Small intestine (tissue), 7 donors: ENCODE results near the gene PROZ. TPM values are rescaled to one million over a fixed set of nuclear protein-coding genes. Genes with fewer than 3 reads are reported as not detected.

ENCODE experiments used
- DNase-seq, 2 donors: peaks; one replicate each; pipeline versions ENCODE4 v3.0.0 to v3.0.0-alpha.2; 2013
- FAIRE-seq: peaks from 2 replicates; lab custom pipeline; 2012; peaks lifted over from hg19 to GRCh38; lab: Jason Lieb, UNC
- H3K27ac ChIP-seq, 3 donors: one replicate each; pipeline ENCODE4 v1.5.1; 2013; ENCODE audit warnings: low read length in 2 of 3, mild to moderate bottlenecking in 2 of 3, control low read depth in 1 of 3, inconsistent platforms in 1 of 3, low read depth in 1 of 3, moderate library complexity in 1 of 3
- H3K27me3 ChIP-seq, 3 donors: one replicate each; pipeline ENCODE4 v1.6.1; 2013; ENCODE audit warnings: low read length in 3 of 3, inconsistent platforms in 1 of 3; ENCODE audit not compliant: control insufficient read depth in 3 of 3, insufficient read depth in 3 of 3
- H3K36me3 ChIP-seq, 3 donors: one replicate each; pipeline ENCODE4 v1.6.1; 2013; ENCODE audit warnings: low read length in 3 of 3, inconsistent platforms in 1 of 3, low read depth in 1 of 3, mild to moderate bottlenecking in 1 of 3, moderate library complexity in 1 of 3; ENCODE audit not compliant: control insufficient read depth in 3 of 3, insufficient read depth in 2 of 3
- H3K4me1 ChIP-seq, 3 donors: one replicate each; pipeline ENCODE4 v1.6.1; 2013; ENCODE audit warnings: low read length in 2 of 3, inconsistent platforms in 1 of 3, low read depth in 1 of 3, mild to moderate bottlenecking in 1 of 3, moderate library complexity in 1 of 3; ENCODE audit not compliant: control insufficient read depth in 3 of 3, insufficient read depth in 2 of 3
- H3K4me3 ChIP-seq, 3 donors: one replicate each; pipeline ENCODE4 v1.5.1; 2013; ENCODE audit warnings: low read length in 3 of 3, control low read depth in 1 of 3, inconsistent platforms in 1 of 3, low read depth in 1 of 3, mild to moderate bottlenecking in 1 of 3, moderate library complexity in 1 of 3
- H3K9me3 ChIP-seq, 2 donors: one replicate each; pipeline ENCODE4 v1.6.1; 2013; ENCODE audit warnings: low read depth in 1 of 2, low read length in 1 of 2; ENCODE audit not compliant: control insufficient read depth in 2 of 2, insufficient read depth in 1 of 2
- WGBS, 3 donors: extraction: QIAGEN DNeasy Blood & Tissue Kit; methylation state at CpG; one replicate each; pipeline ENCODE4 v1.1.7; 2013; 5-methylcytosine and 5-hydroxymethylcytosine counted together
- polyA plus RNA-seq, 4 donors: library from polyadenylated mRNA; stranded (reverse) in 3 of 4; unstranded in 1 of 4; fragments of 200-250 nt in 3 of 4; fragments of 120-200 nt in 1 of 4; gene quantifications; one replicate each; pipeline versions ENCODE4 v1.2.1 to v1.2.3, GENCODE V29; 2013
- donor health status: healthy with polysubstance abuse.
- donor health status: control.
- donor health status: control.
- donor health status: Bipolar disorder and iron deficiency.
- donor health status: healthy.

Gene PROZ
- polyA plus RNA-seq, 4 donors, result 0.84 TPM; not detected in 3

DNA sequence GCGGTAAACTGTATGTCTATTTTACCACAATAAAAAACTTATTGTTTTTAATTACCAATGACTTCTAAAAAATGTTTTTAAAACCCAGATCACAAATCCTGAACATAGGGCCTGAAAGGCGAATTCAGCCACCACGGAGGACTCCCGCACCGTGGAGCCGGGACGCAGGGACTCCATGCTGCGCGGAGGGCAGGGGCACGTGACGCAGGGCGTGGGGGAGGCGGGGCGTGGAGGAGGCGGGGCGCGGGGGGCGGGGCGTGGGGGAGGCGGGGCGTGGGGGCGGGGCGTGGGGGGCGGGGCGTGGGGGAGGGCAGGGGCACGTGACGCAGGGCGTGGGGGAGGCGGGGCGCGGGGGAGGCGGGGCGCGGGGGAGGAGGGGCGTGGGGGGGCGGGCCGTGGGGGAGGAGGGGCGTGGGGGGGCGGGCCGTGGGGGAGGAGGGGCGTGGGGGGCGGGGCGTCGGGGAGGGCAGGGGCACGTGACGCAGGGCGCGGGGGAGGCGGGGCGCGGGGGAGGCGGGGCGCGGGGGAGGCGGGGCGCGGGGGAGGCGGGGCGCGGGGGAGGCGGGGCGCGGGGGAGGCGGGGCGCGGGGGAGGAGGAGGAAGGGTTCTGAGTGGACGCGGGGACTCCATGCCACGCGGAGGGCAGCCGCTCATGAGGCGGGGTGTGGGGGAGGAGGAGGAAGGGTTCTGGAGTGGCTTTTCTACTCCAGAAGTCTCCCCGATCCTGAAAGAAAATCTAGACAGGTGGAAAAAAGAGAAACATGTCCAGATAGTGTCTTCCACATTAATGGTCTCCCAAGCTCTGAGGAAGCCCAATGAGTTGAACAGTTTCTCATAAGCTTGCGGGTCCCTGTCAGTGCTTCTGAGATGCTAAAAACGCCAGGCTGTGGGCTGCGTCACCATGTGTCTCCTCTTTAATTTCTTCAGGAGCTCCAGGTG lies 4.4 kb upstream of the PROZ start:
- FAIRE-seq (no peak), DNase-seq (peak; percentile 61 to 71)
- peak overlapping the region in 1 of 3 donors; percentile 71 for H3K27ac ChIP-seq
- peak overlapping the region; percentile 19 to 59 (median 48) for H3K4me3 ChIP-seq
- no peaks in the 10 kb centered on the region for H3K9me3 ChIP-seq
- peaks cover 0 to 25% (median 0%) of the 10 kb centered on the region in 3 donors for H3K4me1 ChIP-seq
- peaks cover 0 to 9% (median 0%) of the 10 kb centered on the region in 3 donors for H3K27me3 ChIP-seq
- WGBS, 3 donors, result 3 to 5% (median 4%) methylated on average over 25 to 44 of the region's 76 CpGs
- H3K36me3 ChIP-seq, result peaks cover 0 to 11% (median 0%) of the 10 kb centered on the region in 3 donors

DNA sequence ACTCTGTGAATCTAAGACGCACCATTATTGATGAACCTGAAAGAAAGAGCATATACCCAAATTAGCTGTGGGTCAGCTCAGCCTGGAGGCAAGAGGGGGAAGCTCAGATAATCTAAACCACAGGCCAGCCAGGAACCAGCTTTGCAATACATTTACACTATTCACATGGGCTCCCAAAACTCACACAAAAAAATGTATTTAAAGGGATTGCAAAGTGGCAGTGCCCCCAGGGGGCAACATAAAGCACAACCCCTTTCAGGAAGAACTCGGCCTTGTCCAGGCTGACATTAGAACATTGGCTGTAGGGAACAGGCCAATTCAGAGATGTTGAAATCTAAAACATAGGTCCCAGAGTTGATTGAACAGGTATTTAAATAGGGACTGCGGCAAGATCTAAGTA lies 3.2 kb upstream of the PROZ start:
- Histone ChIP-seq H3K4me1 (peaks cover 0 to 25% (median 0%) of the 10 kb centered on the region in 3 donors), H3K27me3 (peaks cover 0 to 9% (median 0%) of the 10 kb centered on the region in 3 donors), H3K4me3 (no peak overlapping the region), H3K27ac (no peak overlapping the region), H3K9me3 (no peaks in the 10 kb centered on the region), H3K36me3 (peaks cover 0 to under 1% (median 0%) of the 10 kb centered on the region in 3 donors)
- DNase-seq (no peak), FAIRE-seq (no peak)
- WGBS, 3 donors, result 86 to 93% (median 92%) methylated on average over 3 of the region's 3 CpGs

DNA sequence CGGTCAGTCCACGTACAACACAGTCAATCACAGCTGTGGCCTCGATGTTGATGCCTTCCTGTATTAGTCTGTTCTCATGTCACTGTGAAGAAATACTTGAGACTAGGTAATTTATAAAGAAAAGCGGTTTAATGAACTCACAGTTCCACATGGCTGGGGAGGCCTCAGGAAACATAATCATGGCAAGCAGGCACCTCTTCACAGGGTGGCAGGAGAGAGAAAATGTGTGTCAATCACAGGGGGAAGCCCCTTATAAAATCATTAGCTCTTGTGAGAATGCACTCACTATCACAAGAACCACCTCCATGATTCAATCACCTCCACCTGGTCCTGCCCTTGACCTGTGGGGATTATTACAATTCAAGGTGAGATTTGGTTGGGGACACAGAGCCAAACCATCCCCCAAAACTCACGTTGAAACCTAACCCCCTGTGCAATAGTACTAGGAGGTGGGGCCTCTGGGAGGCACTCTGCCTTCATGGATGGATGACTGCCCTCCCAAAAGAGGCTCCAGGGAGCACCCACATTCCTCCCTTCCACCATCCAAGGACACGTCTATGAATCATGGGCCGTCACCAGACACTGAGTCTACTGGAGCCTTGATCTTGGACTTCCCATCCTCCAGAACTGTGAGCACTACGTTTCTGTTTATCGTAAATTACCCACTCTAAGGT lies 2.3 kb upstream of the PROZ start:
- Histone ChIP-seq H3K9me3 (no peaks in the 10 kb centered on the region), H3K27me3 (peaks cover 0 to 12% (median 0%) of the 10 kb centered on the region in 3 donors), H3K4me1 (peaks cover 0 to 25% (median 0%) of the 10 kb centered on the region in 3 donors), H3K36me3 (no peaks in the 10 kb centered on the region), H3K4me3 (no peak overlapping the region), H3K27ac (no peak overlapping the region)
- WGBS, 3 donors, result 92 to 96% (median 92%) methylated on average over 9 of the region's 9 CpGs
- FAIRE-seq (no peak), DNase-seq (no peak)

DNA sequence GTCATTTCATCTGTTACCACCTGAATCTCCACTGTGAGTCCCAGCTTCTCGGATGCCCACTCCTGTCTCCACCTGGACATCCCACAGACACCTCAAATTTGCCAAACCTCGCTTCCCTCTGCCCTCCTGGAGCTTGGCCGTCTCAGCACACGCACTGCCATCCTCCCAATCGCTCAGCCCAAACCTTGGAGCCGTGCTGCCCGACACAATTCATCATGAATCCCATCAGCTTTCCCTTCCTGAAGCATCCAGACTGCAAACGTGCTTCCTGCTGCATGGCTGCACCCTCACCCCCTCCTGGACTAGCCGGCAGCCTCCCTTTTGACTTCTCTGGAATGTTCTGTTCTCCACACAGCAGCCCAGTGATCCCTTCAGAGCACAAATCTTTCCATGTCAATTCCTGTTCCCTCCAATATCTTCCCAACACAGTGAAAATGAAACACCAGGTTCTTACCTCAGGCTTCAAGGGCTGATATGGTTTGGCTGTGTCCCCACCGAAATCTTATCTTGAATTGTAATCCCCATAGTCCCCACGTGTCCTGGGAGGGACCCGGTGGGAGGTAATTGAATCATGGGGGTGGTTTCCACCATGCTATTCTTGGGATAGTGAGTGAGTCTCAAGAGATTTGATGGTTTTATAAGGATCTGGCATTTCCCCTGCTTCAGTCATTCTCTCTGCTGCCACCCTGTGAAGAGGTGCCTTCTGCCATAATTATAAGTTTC lies 1.1 kb upstream of the PROZ start:
- no peaks in the 10 kb centered on the region for H3K9me3 ChIP-seq
- no peak overlapping the region for H3K4me3 ChIP-seq
- H3K4me1 ChIP-seq, result peaks cover 0 to 20% (median 0%) of the 10 kb centered on the region in 3 donors
- H3K36me3 ChIP-seq, result no peaks in the 10 kb centered on the region
- H3K27me3 ChIP-seq, result peaks cover 0 to 11% (median 0%) of the 10 kb centered on the region in 3 donors
- no peak overlapping the region for H3K27ac ChIP-seq
- FAIRE-seq (no peak), DNase-seq (no peak)
- WGBS, 3 donors, result 74 to 79% (median 77%) methylated on average over 12 of the region's 12 CpGs

DNA sequence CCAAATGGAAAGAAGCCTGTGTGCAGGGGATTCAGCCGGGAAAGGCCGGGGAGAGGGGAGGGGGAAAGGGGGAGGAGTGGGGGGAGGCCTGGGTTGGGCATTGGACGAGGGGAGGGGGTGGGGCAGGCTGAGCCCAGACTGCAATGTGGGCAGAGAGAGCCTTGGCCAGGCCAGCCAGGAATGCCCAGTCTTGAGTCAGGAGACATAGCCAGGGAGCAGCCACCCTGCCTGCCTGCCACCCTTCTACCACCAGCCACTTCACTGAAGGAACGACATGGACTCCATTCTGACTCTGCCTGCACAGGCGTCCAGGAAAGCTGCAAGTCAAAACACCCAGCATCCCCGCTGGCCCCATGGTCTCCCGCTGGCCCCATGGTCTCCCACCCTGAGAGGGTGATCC lies 498 bp downstream of the PROZ start:
- FAIRE-seq (no peak), DNase-seq (no peak)
- Histone ChIP-seq H3K27ac (no peak overlapping the region), H3K4me3 (no peak overlapping the region), H3K27me3 (peaks cover 0 to 22% (median 8%) of the 10 kb centered on the region in 3 donors), H3K4me1 (peaks cover 0 to 13% (median 0%) of the 10 kb centered on the region in 3 donors), H3K36me3 (no peaks in the 10 kb centered on the region), H3K9me3 (no peaks in the 10 kb centered on the region)
- 72 to 78% (median 76%) methylated on average over 7 of the region's 7 CpGs for WGBS, 3 donors

DNA sequence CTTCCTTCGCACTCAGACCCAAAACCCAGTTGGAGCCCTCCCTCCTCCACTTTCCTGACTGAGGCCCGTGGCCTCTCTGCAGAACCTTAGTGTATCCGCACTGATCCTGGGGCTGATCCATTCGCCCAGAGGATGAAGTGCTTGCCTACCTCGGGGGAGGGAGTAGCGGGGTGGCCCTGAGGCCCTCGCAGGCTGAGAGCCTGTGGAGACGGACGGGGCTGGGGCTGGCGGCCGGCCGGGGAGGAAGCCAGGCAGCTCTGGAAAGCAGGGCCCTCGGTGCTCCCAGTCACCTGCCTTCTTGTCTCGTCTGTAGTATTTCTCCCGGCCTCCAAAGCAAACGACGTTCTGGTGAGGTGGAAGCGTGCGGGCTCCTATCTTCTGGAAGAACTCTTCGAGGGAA lies 1.3 kb downstream of the PROZ start:
- no peak for FAIRE-seq
- no peak overlapping the region for H3K4me3 ChIP-seq

DNA sequence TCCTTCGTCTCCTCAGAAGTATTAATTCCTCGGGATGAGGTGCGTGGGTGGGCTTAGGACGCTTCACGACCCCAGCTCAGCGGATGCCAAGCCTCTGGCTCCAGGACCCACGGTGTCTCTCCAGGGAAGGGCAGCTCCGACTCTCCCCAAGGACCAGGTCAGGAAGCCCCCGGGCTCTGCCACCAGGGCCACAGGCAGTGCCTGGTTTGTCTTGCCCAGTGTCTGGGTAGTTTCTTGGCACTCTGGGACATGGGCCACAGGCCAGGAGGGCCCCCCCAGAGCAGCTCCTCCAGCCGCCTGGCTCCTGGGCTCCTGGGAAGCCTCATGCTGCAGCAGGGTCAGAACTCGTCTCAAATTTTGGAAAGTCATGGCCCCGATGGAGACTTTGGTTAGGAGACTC lies 2.5 kb downstream of the PROZ start:
- peaks cover 0 to 22% (median 8%) of the 10 kb centered on the region in 3 donors for H3K27me3 ChIP-seq
- no peak for DNase-seq
- peaks cover 0 to 13% (median 0%) of the 10 kb centered on the region in 3 donors for H3K4me1 ChIP-seq
- H3K27ac ChIP-seq, result no peak overlapping the region
- FAIRE-seq, result no peak
- 70 to 78% (median 77%) methylated on average over 12 of the region's 12 CpGs for WGBS, 3 donors
- no peak overlapping the region for H3K4me3 ChIP-seq
- no peaks in the 10 kb centered on the region for H3K36me3 ChIP-seq
- no peaks in the 10 kb centered on the region for H3K9me3 ChIP-seq

More for the DNA sequence above, 1.3 kb downstream of the PROZ start:
- no peak overlapping the region for H3K27ac ChIP-seq
- DNase-seq, result no peak
- H3K27me3 ChIP-seq, result peaks cover 0 to 22% (median 8%) of the 10 kb centered on the region in 3 donors
- peaks cover 0 to 13% (median 0%) of the 10 kb centered on the region in 3 donors for H3K4me1 ChIP-seq
- no peaks in the 10 kb centered on the region for H3K36me3 ChIP-seq
- H3K9me3 ChIP-seq, result no peaks in the 10 kb centered on the region
- WGBS, 3 donors, result 81 to 82% (median 82%) methylated on average over 20 of the region's 20 CpGs

DNA sequence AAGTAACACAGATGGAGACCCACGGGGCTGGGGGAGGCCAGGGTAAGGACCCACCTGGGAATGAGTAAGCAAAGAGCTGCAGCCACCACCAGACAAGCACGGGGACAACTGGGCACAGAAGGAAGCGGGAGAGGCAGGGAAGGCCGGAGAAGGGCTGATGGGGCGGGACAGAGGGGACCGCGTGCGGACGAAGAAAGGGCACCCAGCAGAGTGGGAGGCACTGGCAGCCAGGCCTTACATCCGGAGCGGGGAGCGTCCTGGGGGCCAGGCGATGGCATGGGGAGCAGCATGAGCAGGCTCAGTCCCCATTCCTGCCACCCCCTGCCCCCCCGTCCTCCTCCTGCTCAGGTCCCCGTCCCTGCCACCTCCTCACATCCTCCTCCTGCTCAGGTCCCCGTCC lies 3.0 kb downstream of the PROZ start:
- WGBS, 3 donors, result 37 to 50% (median 38%) methylated on average over 15 to 16 of the region's 16 CpGs
- no peak for FAIRE-seq
- H3K27ac ChIP-seq, result no peak overlapping the region
- no peak for DNase-seq
- H3K4me3 ChIP-seq, result no peak overlapping the region
- H3K27me3 ChIP-seq, result peaks cover 0 to 22% (median 8%) of the 10 kb centered on the region in 3 donors
- H3K9me3 ChIP-seq, result no peaks in the 10 kb centered on the region
- peaks cover 0 to 13% (median 0%) of the 10 kb centered on the region in 3 donors for H3K4me1 ChIP-seq
- no peaks in the 10 kb centered on the region for H3K36me3 ChIP-seq
